PC-3 (cell line): ENCODE results near the gene TPRG1. TPM values are rescaled to one million over a fixed set of nuclear protein-coding genes. Genes with fewer than 3 reads are reported as not detected.

Experiments
- ATAC-seq: fragments of 200-7000 bp; cut with Tn5 transposase; 2 replicates; pipeline ENCODE4 v1.9.1; 2020; ENCODE audit warnings: mild to moderate bottlenecking, moderate library complexity
- BruUV-seq: library from RNA; stranded (reverse); fragments of 400-500 nt; replicated peaks from 2 replicates; lab custom pipeline; 2021; lab: Mats Ljungman, UMichigan
- CTCF ChIA-PET: fragments of 300-600 bp; sonication (Branson Sonifier 250); formaldehyde crosslinking; loops from one replicate; lab custom pipeline; 2022; ENCODE audit warnings: antibody characterized with exemption; lab: Charles Lee
- POLR2A ChIA-PET: fragments of 300-600 bp; sonication (Branson Sonifier 250); formaldehyde crosslinking; loops from one replicate; lab custom pipeline; 2022; ENCODE audit warnings: antibody characterized with exemption; ENCODE audit not compliant: unreplicated experiment; lab: Charles Lee
- DNase-seq: peaks from one replicate; pipeline ENCODE4 v3.0.0-alpha.2; 2015
- H2AFZ ChIP-seq: fragments of 300-600 bp; sonication (generic); 2 replicates; pipeline ENCODE4 v1.6.0; 2016; ENCODE audit warnings: antibody characterized with exemption, low read length
- H3F3A ChIP-seq: fragments of 300-600 bp; sonication (generic); one replicate; pipeline ENCODE4 v1.6.0; 2017; ENCODE audit warnings: antibody characterized with exemption, low read length, control low read depth, mild to moderate bottlenecking; ENCODE audit not compliant: unreplicated experiment
- H3K27ac ChIP-seq: fragments of 300-600 bp; sonication (generic); 2 replicates; pipeline ENCODE4 v1.5.1; 2016; ENCODE audit warnings: mild to moderate bottlenecking, low read length
- H3K27me3 ChIP-seq: fragments of 300-600 bp; sonication (generic); 2 replicates; pipeline ENCODE4 v1.6.1; 2016; ENCODE audit warnings: low read length, mixed read lengths
- H3K36me3 ChIP-seq: fragments of 300-600 bp; sonication (generic); 2 replicates; pipeline ENCODE4 v1.6.1; 2016; ENCODE audit warnings: low read depth, mixed run types, low read length, mixed read lengths
- H3K4me1 ChIP-seq: fragments of 300-600 bp; sonication (generic); 2 replicates; pipeline ENCODE4 v1.5.1; 2016; ENCODE audit warnings: low read length; ENCODE audit not compliant: insufficient read depth
- H3K4me2 ChIP-seq: fragments of 300-600 bp; sonication (generic); 2 replicates; pipeline ENCODE4 v1.6.0; 2016; ENCODE audit warnings: low read length
- H3K4me3 ChIP-seq: fragments of 300-600 bp; sonication (generic); 2 replicates; pipeline ENCODE4 v1.5.1; 2016; ENCODE audit warnings: mild to moderate bottlenecking, low read length, mixed read lengths
- H3K79me2 ChIP-seq: fragments of 300-600 bp; sonication (generic); 2 replicates; pipeline ENCODE4 v1.6.1; 2017; ENCODE audit warnings: low read length, mixed read lengths
- H3K9ac ChIP-seq: fragments of 300-600 bp; sonication (generic); 2 replicates; pipeline ENCODE4 v1.6.0; 2016; ENCODE audit warnings: mild to moderate bottlenecking, low read length
- H3K9me2 ChIP-seq: fragments of 300-600 bp; sonication (generic); replicated peaks from 2 replicates; pipeline ENCODE4 v1.6.1; 2016; ENCODE audit warnings: mixed run types, low read length, mixed read lengths
- H3K9me3 ChIP-seq: fragments of 300-600 bp; sonication (generic); 2 replicates; pipeline ENCODE4 v1.6.1; 2016; ENCODE audit warnings: low read length, mixed read lengths
- H4K20me1 ChIP-seq: fragments of 300-600 bp; sonication (generic); 2 replicates; pipeline ENCODE4 v1.6.1; 2016; ENCODE audit warnings: low read length, mixed read lengths
- CTCF ChIP-seq: fragments of 300-600 bp; sonication (generic); conservative IDR thresholded peaks from 2 replicates; pipeline ENCODE4 v1.5.1; 2017; ENCODE audit warnings: antibody characterized with exemption, low read depth, mild to moderate bottlenecking, low read length
- EZH2 ChIP-seq: fragments of 300-600 bp; sonication (generic); IDR thresholded peaks from one replicate; pipeline ENCODE4 v1.6.1; 2017; ENCODE audit warnings: antibody characterized with exemption, mild to moderate bottlenecking, low read length; ENCODE audit not compliant: unreplicated experiment
- EZH2phosphoT487 ChIP-seq: fragments of 300-600 bp; sonication (generic); IDR thresholded peaks from 2 replicates; pipeline ENCODE4 v1.6.1; 2018; ENCODE audit warnings: mild to moderate bottlenecking, antibody characterized with exemption, low read length, borderline replicate concordance
- intact Hi-C: fragments of 100-400 bp; cut with micrococcal nuclease; formaldehyde crosslinking; loops from 2 replicates; pipeline ENCODE4 v1.9.0; 2023
- total RNA-seq: library from RNA; depleted of rRNA; stranded (reverse); fragments of >200 nt; gene quantifications from 2 replicates; pipeline ENCODE4 v1.2.3, GENCODE V29; 2014

The TPRG1 gene
- total RNA-seq, 1 experiment from 2014 or later, result 1.2 TPM

DNA sequence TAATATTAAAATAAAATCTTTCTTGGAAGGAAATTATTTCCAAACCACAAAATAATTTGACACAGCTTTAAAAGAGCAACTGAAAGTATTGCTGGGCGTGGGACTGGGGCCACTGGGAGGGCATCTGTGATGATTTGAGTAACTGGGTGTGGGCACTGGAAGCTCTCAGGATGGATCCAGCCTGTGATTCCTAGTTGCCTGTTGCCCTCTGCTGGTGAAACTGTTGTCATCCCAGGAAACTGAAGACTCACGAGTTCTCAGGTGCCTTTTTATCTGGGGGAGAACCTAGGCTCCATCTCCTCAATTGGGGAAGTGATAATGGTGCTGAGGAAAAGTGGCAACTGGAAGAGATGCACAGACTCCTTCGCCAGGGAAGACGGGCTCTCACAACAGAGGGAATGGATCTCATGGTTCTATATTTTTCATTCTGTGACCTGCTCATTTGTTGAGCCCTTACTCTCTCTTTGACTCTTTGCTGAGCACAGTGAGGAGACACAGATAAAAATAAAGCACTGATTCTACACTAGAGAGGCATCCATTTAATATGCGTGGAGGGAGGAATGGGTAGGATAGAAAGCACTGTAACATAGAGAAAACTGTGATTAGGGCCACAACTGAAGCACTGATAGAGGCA lies 61.6 kb downstream of the TPRG1 start:
- BruUV-seq, result no TSS peak
- Histone ChIP-seq H3K4me2 (no peak overlapping the region), H3K79me2 (no peaks in the 10 kb centered on the region), H3K9ac (no peak overlapping the region), H3K9me3 (no peaks in the 10 kb centered on the region), H4K20me1 (no peaks in the 10 kb centered on the region), H3F3A (no peaks in the 10 kb centered on the region), H3K4me1 (no peaks in the 10 kb centered on the region), H3K4me3 (no peak overlapping the region), H2AFZ (0 out of 2 replicates have a peak overlapping the region, but pooled peaks have one; percentile 51), H3K27me3 (no peaks in the 10 kb centered on the region), H3K36me3 (no peaks in the 10 kb centered on the region), H3K9me2 (no peaks in the 10 kb centered on the region), H3K27ac (no peak overlapping the region)
- peak; percentile 98 for ATAC-seq
- CTCF ChIA-PET, result interaction anchor here (0.6 to 1.0 kb wide), 3 partner anchors 258 to 1493 kb away, joined by 3 to 4 read pairs (median 3); no protein-coding TSS in a partner anchor
- POLR2A ChIA-PET, result no interaction called here
- peak; percentile 84 for DNase-seq
- TF ChIP-seq EZH2phosphoT487 (no peak), CTCF (peak; percentile 88)
- intact Hi-C loops, result loop anchor here (1.0 to 5.0 kb wide), 5 partner anchors 66 to 1496 kb away; no protein-coding TSS in a partner anchor

- TF ChIP-seq CTCF, result no peak
- TF ChIP-seq EZH2, result no peak
- TF ChIP-seq EZH2phosphoT487, result no peak
- BruUV-seq, result no TSS peak
- no peaks in the 10 kb centered on the region for H3K36me3 ChIP-seq
- ATAC-seq (no peak), DNase-seq (no peak)
- H3K27me3 ChIP-seq, result no peaks in the 10 kb centered on the region
- no peaks in the 10 kb centered on the region for H4K20me1 ChIP-seq
- H3K9ac ChIP-seq, result no peak overlapping the region
- POLR2A ChIA-PET, result no interaction called here
- no peak overlapping the region for H3K27ac ChIP-seq
- CTCF ChIA-PET, result no interaction called here
- H3K4me1 ChIP-seq, result no peaks in the 10 kb centered on the region
- H3F3A ChIP-seq, result no peaks in the 10 kb centered on the region
- no peak overlapping the region for H3K4me3 ChIP-seq
- H3K4me2 ChIP-seq, result no peak overlapping the region
- no peak overlapping the region for H2AFZ ChIP-seq
- H3K9me2 ChIP-seq, result no peaks in the 10 kb centered on the region
- intact Hi-C loops, result no loop called here
- H3K79me2 ChIP-seq, result no peaks in the 10 kb centered on the region
- H3K9me3 ChIP-seq, result no peaks in the 10 kb centered on the region
Measured at GRCh38 chr3:189235214-189235613, 63.4 kb downstream of the TPRG1 start.

- Histone ChIP-seq H3K9me2 (no peaks in the 10 kb centered on the region), H3K79me2 (no peaks in the 10 kb centered on the region), H3K4me2 (no peak overlapping the region), H3K9me3 (no peaks in the 10 kb centered on the region), H3K27ac (no peak overlapping the region), H2AFZ (no peak overlapping the region), H4K20me1 (no peaks in the 10 kb centered on the region), H3K4me1 (no peaks in the 10 kb centered on the region), H3K36me3 (no peaks in the 10 kb centered on the region), H3K27me3 (no peaks in the 10 kb centered on the region), H3K4me3 (no peak overlapping the region), H3F3A (no peaks in the 10 kb centered on the region), H3K9ac (no peak overlapping the region)
- DNase-seq, result no peak
- BruUV-seq, result no TSS peak
- ATAC-seq, result no peak
- TF ChIP-seq EZH2phosphoT487 (no peak), EZH2 (no peak), CTCF (no peak)
- intact Hi-C loops, result no loop called here
- ChIA-PET CTCF (no interaction called here), POLR2A (no interaction called here)
Measured at GRCh38 chr3:189236352-189236751, 64.6 kb downstream of the TPRG1 start.
